ENCODE results near the gene DBT. TPM values are rescaled to one million over a fixed set of nuclear protein-coding genes. Genes with fewer than 3 reads are reported as not detected.

The DBT gene
- total and polyA plus RNA-seq, 2 of the 8 experiments (the other 6 are each of a cell fraction or from before 2014, with no cell fraction given) = 3.3 to 24.6 TPM

DNA sequence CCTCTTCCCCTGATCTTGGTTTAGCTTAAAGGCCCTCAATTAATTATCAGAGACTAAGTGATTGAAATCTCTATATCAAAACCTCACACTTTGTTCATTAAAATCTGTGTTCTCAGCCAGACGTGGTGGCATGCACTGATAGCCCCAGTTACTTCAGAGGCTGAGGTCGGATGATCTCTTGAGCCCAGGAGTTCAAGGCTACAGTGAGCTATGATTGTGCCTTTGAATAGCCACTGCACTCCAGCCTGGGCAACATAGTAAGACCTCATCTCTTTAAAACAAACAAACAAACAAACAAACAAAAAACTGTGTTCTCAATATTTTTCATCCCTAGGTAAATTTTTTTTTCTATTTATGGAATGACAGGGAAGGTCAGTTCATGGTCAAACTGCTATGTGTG is 98.0 kb downstream of the DBT start:
- DNase-seq (ENCODE audit: low read depth in 1 of 2, low spot score in 2 of 2) = no peak
- H3K56ac ChIP-seq (replicated peaks; ENCODE audit: insufficient read length, low read depth, low read length) = no peak overlapping the region
- H4K8ac ChIP-seq (ENCODE audit: extremely low read depth, insufficient read depth, low read length) = no peak overlapping the region
- H3K79me2 ChIP-seq (ENCODE audit: control insufficient read depth in 1 of 2, insufficient read depth in 2 of 2, low read length in 2 of 2) = no peaks in the 10 kb centered on the region
- no peak overlapping the region for H3K4me3 ChIP-seq (ENCODE audit: extremely low read depth in 1 of 4, insufficient read depth in 2 of 4, low read depth in 3 of 4, low read length in 4 of 4)
- no peak overlapping the region for H4K91ac ChIP-seq (replicated peaks; ENCODE audit: insufficient read length, low read length)
- TF ChIP-seq POU5F1 (IDR thresholded peaks at IDR 0.05; ENCODE audit: low read depth, low read length) (no peak), CTBP2 (IDR thresholded peaks at IDR 0.05; ENCODE audit: borderline replicate concordance, insufficient read depth, insufficient read length, low read length) (no peak), SRF (IDR thresholded peaks at IDR 0.05; ENCODE audit: low read depth, low read length) (no peak), TBP (IDR thresholded peaks at IDR 0.05; ENCODE audit: low read depth, low read length) (no peak), ATF2 (IDR thresholded peaks at IDR 0.05; ENCODE audit: low read length) (no peak), POLR2AphosphoS5 (IDR thresholded peaks at IDR 0.05; ENCODE audit: low read depth, low read length) (no peak), CREB1 (IDR thresholded peaks at IDR 0.05) (no peak), SIX5 (IDR thresholded peaks at IDR 0.05; ENCODE audit: low read depth, low read length) (no peak)
- TF ChIP-seq, protein P1, sequence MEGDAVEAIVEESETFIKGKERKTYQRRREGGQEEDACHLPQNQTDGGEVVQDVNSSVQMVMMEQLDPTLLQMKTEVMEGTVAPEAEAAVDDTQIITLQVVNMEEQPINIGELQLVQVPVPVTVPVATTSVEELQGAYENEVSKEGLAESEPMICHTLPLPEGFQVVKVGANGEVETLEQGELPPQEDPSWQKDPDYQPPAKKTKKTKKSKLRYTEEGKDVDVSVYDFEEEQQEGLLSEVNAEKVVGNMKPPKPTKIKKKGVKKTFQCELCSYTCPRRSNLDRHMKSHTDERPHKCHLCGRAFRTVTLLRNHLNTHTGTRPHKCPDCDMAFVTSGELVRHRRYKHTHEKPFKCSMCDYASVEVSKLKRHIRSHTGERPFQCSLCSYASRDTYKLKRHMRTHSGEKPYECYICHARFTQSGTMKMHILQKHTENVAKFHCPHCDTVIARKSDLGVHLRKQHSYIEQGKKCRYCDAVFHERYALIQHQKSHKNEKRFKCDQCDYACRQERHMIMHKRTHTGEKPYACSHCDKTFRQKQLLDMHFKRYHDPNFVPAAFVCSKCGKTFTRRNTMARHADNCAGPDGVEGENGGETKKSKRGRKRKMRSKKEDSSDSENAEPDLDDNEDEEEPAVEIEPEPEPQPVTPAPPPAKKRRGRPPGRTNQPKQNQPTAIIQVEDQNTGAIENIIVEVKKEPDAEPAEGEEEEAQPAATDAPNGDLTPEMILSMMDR (IDR thresholded peaks at IDR 0.05; ENCODE audit: control extremely low read depth in 1 of 3, insufficient read depth in 1 of 3, low read depth in 1 of 3, low read length in 3 of 3) = no peak
- H4K5ac ChIP-seq (ENCODE audit: insufficient read length, low read depth, low read length) = no peak overlapping the region
- H3K9ac ChIP-seq (replicated peaks in 1 of 4; ENCODE audit: extremely low read depth in 1 of 4, low read depth in 3 of 4, low read length in 3 of 4) = no peak overlapping the region
- H3K23me2 ChIP-seq (ENCODE audit: low read depth, low read length) = no peaks in the 10 kb centered on the region
- H2BK15ac ChIP-seq (ENCODE audit: low read length) = no peak overlapping the region
- no peak overlapping the region for H2AK5ac ChIP-seq (ENCODE audit: low read depth, low read length)
- H3K9me3 ChIP-seq (ENCODE audit: insufficient read depth in 2 of 2, low read depth in 1 of 2, low read length in 1 of 2) = no peaks in the 10 kb centered on the region
- no peak overlapping the region for H2BK20ac ChIP-seq (ENCODE audit: low read length)
- H2BK5ac ChIP-seq (ENCODE audit: low read depth, low read length) = no peak overlapping the region
- ChIA-PET CTCF (ENCODE audit: partially characterized antibody) (no interaction called here), POLR2A (ENCODE audit: partially characterized antibody) (interaction anchor here (2.0 kb wide), 1 partner anchor 19 kb away, joined by 7 read pairs; the partner anchor contains the start of genes SASS6 and TRMT13)
- no peaks in the 10 kb centered on the region for H3K27me3 ChIP-seq (replicated peaks in 1 of 4; ENCODE audit: control insufficient read depth in 3 of 4, extremely low read depth in 1 of 4, insufficient read depth in 3 of 4, low read length in 3 of 4)
- no peak overlapping the region for H2BK120ac ChIP-seq (replicated peaks; ENCODE audit: low read depth, low read length)
- peaks cover 0 to 20% (median 0%) of the 10 kb centered on the region in 4 experiments; a peak in 2 of 8 replicates for H3K36me3 ChIP-seq (ENCODE audit: control insufficient read depth in 2 of 4, insufficient read depth in 4 of 4, low read length in 3 of 4)
- no peak overlapping the region for H3K27ac ChIP-seq (ENCODE audit: low read depth, low read length)
- H2AFZ ChIP-seq (ENCODE audit: low read length) = no peak overlapping the region
- no peak overlapping the region for H3K14ac ChIP-seq (ENCODE audit: insufficient read length)
- H2BK12ac ChIP-seq (ENCODE audit: low read depth, low read length) = no peak overlapping the region
- H3K79me1 ChIP-seq (ENCODE audit: low read depth, low read length) = no peaks in the 10 kb centered on the region
- FAIRE-seq = no peak
- H4K20me1 ChIP-seq (replicated peaks in 1 of 2; ENCODE audit: control insufficient read depth in 1 of 2, insufficient read depth in 2 of 2, low read length in 2 of 2) = no peaks in the 10 kb centered on the region
- H3K4me1 ChIP-seq (replicated peaks in 1 of 4; ENCODE audit: control insufficient read depth in 3 of 4, insufficient read depth in 4 of 4, low read length in 3 of 4) = peaks cover 0 to 6% (median 2%) of the 10 kb centered on the region in 4 experiments; a peak in 3 of 7 replicates
- WGBS, 2 experiments (ENCODE audit: extremely low coverage in 1 of 2, insufficient coverage in 1 of 2, insufficient read length in 1 of 2, insufficient replicate concordance in 2 of 2, low coverage in 1 of 2, low lambda C conversion rate in 2 of 2, missing lambda C conversion rate in 1 of 2) = 80% methylated on average over 2 of the region's 2 CpGs; no CpG with 5 or more reads in 1 of the 2 experiments
- H3K23ac ChIP-seq (ENCODE audit: insufficient read length) = no peak overlapping the region
- no peak overlapping the region for H3K4ac ChIP-seq (replicated peaks; ENCODE audit: insufficient read length, low read depth, low read length)
- H3K4me2 ChIP-seq (ENCODE audit: insufficient read depth in 1 of 2, low read depth in 2 of 2, low read length in 2 of 2) = no peak overlapping the region
- no peak overlapping the region for H3K18ac ChIP-seq (ENCODE audit: extremely low read depth, low read length)

All from H1 (cell line).